K562 (cell line): ENCODE measurements around the gene SLC30A1. TPM values are rescaled to one million over a fixed set of nuclear protein-coding genes. Genes with fewer than 3 reads are reported as not detected.
A peak's percentile ranks its signal among the peaks of the same experiment; 100 is the strongest.

ENCODE experiments used
- ATAC-seq: fragments of 200-7000 bp; cut with Tn5 transposase; 3 replicates; pipeline ENCODE4 v1.9.1; 2020; ENCODE audit warnings: moderate library complexity
- BruUV-seq: library from RNA; stranded (reverse); fragments of 400-500 nt; replicated peaks from 2 replicates; lab custom pipeline; 2021; lab: Mats Ljungman, UMichigan
- CTCF ChIA-PET: fragments of 300-600 bp; formaldehyde crosslinking; extraction: SDS; loops from one replicate; lab custom pipeline; 2021; ENCODE audit warnings: low intra/inter-chr PET ratio; lab: Yijun Ruan, JAX
- POLR2A ChIA-PET: fragments of 300-600, 350-650 bp; sonication (Branson Sonifier 250); formaldehyde crosslinking; extraction: SDS; loops from one replicate; lab custom pipeline; 2021; ENCODE audit warnings: antibody characterized with exemption, inconsistent platforms; lab: Yijun Ruan, JAX
- DNase-seq, 4 experiments: peaks; one replicate each; pipeline versions ENCODE4 v3.0.0 to v3.0.0-alpha.2; 2011 to 2018; ENCODE audit warnings: low spot score in 3 of 4, mixed read lengths in 3 of 4; ENCODE audit errors: extremely low read depth in 1 of 4
- FAIRE-seq: peaks from 2 replicates; lab custom pipeline; 2011; peaks lifted over from hg19 to GRCh38; lab: Jason Lieb, UNC
- H2AFZ ChIP-seq: 2 replicates; pipeline ENCODE4 v1.6.0; 2011; ENCODE audit warnings: low read depth, low read length, control low read depth, inconsistent platforms
- H3K27ac ChIP-seq: fragments of 200-600 bp; 3 replicates; pipeline ENCODE4 v1.8.0; 2011; ENCODE audit warnings: low read depth, mild to moderate bottlenecking, control low read depth, inconsistent platforms, low read length, moderate library complexity, mixed read lengths; ENCODE audit errors: extremely low read depth
- H3K27me3 ChIP-seq, 2 experiments: fragments of 300-600 bp in 1 of 2; 2 replicates in 1 of 2; 3 replicates in 1 of 2; pipeline versions ENCODE4 v1.6.0 to v1.8.0; 2011; ENCODE audit warnings: inconsistent platforms in 2 of 2, low read length in 2 of 2, mild to moderate bottlenecking in 1 of 2, mixed read lengths in 1 of 2, moderate library complexity in 1 of 2; ENCODE audit not compliant: control insufficient read depth in 2 of 2, insufficient read depth in 2 of 2
- H3K36me3 ChIP-seq: fragments of 300-600 bp; 3 replicates; pipeline ENCODE4 v1.8.0; 2011; ENCODE audit warnings: mild to moderate bottlenecking, low read length, inconsistent platforms; ENCODE audit not compliant: control insufficient read depth, insufficient read depth
- H3K4me1 ChIP-seq, 2 experiments: fragments of 200-600 bp in 1 of 2; replicated peaks in 1 of 2; 2 replicates in 1 of 2; 3 replicates in 1 of 2; pipeline versions ENCODE4 v1.5.1 to v1.8.0; 2011; ENCODE audit warnings: inconsistent platforms in 2 of 2, low read length in 2 of 2, mild to moderate bottlenecking in 1 of 2, mixed read lengths in 1 of 2, moderate library complexity in 1 of 2; ENCODE audit not compliant: control insufficient read depth in 2 of 2, insufficient read depth in 2 of 2
- H3K4me2 ChIP-seq: 2 replicates; pipeline ENCODE4 v1.6.1; 2011; ENCODE audit warnings: low read length, control low read depth, inconsistent platforms, mixed read lengths; ENCODE audit not compliant: insufficient read depth
- H3K4me3 ChIP-seq: fragments of 200-600 bp; sonication (generic), shearing (Covaris generic); 2 replicates; pipeline ENCODE4 v1.5.1; 2016; ENCODE audit warnings: control low read depth, inconsistent platforms
- H3K79me2 ChIP-seq: fragments of 200-600 bp; 3 replicates; pipeline ENCODE4 v1.8.0; 2011; ENCODE audit warnings: low read length, inconsistent platforms; ENCODE audit not compliant: control insufficient read depth, insufficient read depth
- H3K9ac ChIP-seq, 2 experiments: 2 replicates each; pipeline versions ENCODE4 v1.6.0 to v1.6.1; 2011; ENCODE audit warnings: low read depth in 2 of 2, low read length in 2 of 2, control low read depth in 1 of 2, inconsistent platforms in 1 of 2, mild to moderate bottlenecking in 1 of 2, mixed read lengths in 1 of 2; ENCODE audit not compliant: insufficient read depth in 1 of 2
- H3K9me1 ChIP-seq: one replicate; pipeline ENCODE4 v1.6.0; 2011; ENCODE audit warnings: inconsistent platforms, mild to moderate bottlenecking, low read length, moderate library complexity; ENCODE audit not compliant: control insufficient read depth, insufficient read depth
- H3K9me3 ChIP-seq: replicated peaks from 2 replicates; pipeline ENCODE4 v1.5.1; 2011; ENCODE audit warnings: low read depth, low read length, inconsistent platforms; ENCODE audit not compliant: control insufficient read depth, insufficient read depth
- H4K20me1 ChIP-seq: replicated peaks from 2 replicates; pipeline ENCODE4 v1.6.1; 2011; ENCODE audit warnings: low read length, inconsistent platforms, mixed read lengths; ENCODE audit not compliant: control insufficient read depth, insufficient read depth
- CBFA2T3 ChIP-seq: fragments of 450-650 bp; IDR thresholded peaks from 2 replicates; pipeline ENCODE4 v1.6.1; 2017
- FOXK2 ChIP-seq, 2 experiments: fragments of 450-650 bp; IDR thresholded peaks in 1 of 2; conservative IDR thresholded peaks in 1 of 2; 2 replicates each; pipeline ENCODE4 v1.6.1; 2016; ENCODE audit warnings: low read depth in 2 of 2, mild to moderate bottlenecking in 1 of 2
- GMEB1 ChIP-seq: fragments of 250-450 bp; sonication (Bioruptor Pico); IDR thresholded peaks from 2 replicates; pipeline ENCODE4 v1.4.0; 2020; ENCODE audit warnings: mild to moderate bottlenecking
- KDM4B ChIP-seq, 2 experiments: fragments of 450-650 bp in 1 of 2; sonication (generic) in 1 of 2; IDR thresholded peaks; 2 replicates each; pipeline ENCODE4 v1.6.1; 2016 to 2017; ENCODE audit warnings: borderline replicate concordance in 2 of 2, antibody characterized with exemption in 1 of 2, low read depth in 1 of 2, mild to moderate bottlenecking in 1 of 2
- MBD2 ChIP-seq: sonication (generic); IDR thresholded peaks from 2 replicates; pipeline ENCODE4 v1.6.1; 2016; ENCODE audit warnings: low read depth, borderline replicate concordance
- MLX ChIP-seq, 2 experiments: fragments of 450-650 bp in 1 of 2; sonication (generic) in 1 of 2; formaldehyde crosslinking; conservative IDR thresholded peaks; 2 replicates each; pipeline versions ENCODE4 v1.4.0 to v1.8.1; 2020 to 2022; ENCODE audit warnings: mild to moderate bottlenecking in 1 of 2, missing genetic modification reagents in 1 of 2
- NKRF ChIP-seq: fragments of 450-650 bp; IDR thresholded peaks from 2 replicates; pipeline ENCODE4 v1.6.1; 2016; ENCODE audit warnings: borderline replicate concordance
- SIN3B ChIP-seq: fragments of 450-650 bp; IDR thresholded peaks from 2 replicates; pipeline ENCODE4 v1.6.1; 2017; ENCODE audit warnings: low read depth, mild to moderate bottlenecking, moderate library complexity
- ZNF165 ChIP-seq: fragments of 250-450 bp; sonication (Bioruptor Pico); IDR thresholded peaks from 2 replicates; pipeline ENCODE4 v1.4.0; 2020; ENCODE audit warnings: borderline replicate concordance
- ZNF354B ChIP-seq: fragments of 250-450 bp; sonication (Bioruptor Pico); IDR thresholded peaks from 2 replicates; pipeline ENCODE4 v1.4.0; 2020
- WGBS: fragments of 100-300 bp; shearing (Covaris generic); methylation state at CpG from one replicate; pipeline ENCODE4 v1.1.6; 2016; ENCODE audit warnings: low coverage, mixed read lengths; ENCODE audit not compliant: insufficient coverage; ENCODE audit errors: missing lambda C conversion rate; 5-methylcytosine and 5-hydroxymethylcytosine counted together
- in situ Hi-C: fragments of 300-500 bp; cut with MboI; formaldehyde crosslinking; loops from 4 replicates; pipeline ENCODE4 v1.15.0; 2018; ENCODE audit warnings: inconsistent platforms, mixed read lengths
- intact Hi-C: fragments of 100-400 bp; cut with micrococcal nuclease; formaldehyde crosslinking; loops from 2 replicates; pipeline ENCODE4 v1.14.2; 2022
- polyA plus RNA-seq, 8 experiments: library from polyadenylated mRNA; depleted of rRNA in 4 of 8; stranded (reverse) in 5 of 8; unstranded in 3 of 8; fragments of >200 nt; fragmentation: Nextera tagmentation in 2 of 8; fragmentation: Illumina TruSeq in 1 of 8; extraction: Ambion mirVana in 2 of 8; extraction: Trizol in 1 of 8; gene quantifications; 2 replicates each; pipeline versions ENCODE4 v1.2.1 to v1.2.3, GENCODE V29; 2011 to 2014; ENCODE audit warnings: inconsistent platforms in 1 of 8, missing spikeins in 1 of 8
- total RNA-seq, 7 experiments: library from RNA; depleted of rRNA in 6 of 7; stranded (reverse); fragments of >200 nt in 6 of 7; fragmentation: Illumina TruSeq in 2 of 7; extraction: Trizol in 2 of 7; gene quantifications; 2 replicates each; pipeline versions ENCODE4 v1.2.1 to v1.2.3, GENCODE V29; 2011 to 2021; ENCODE audit warnings: low replicate concordance in 1 of 7

SLC30A1 gene
- total and polyA plus RNA-seq, 9 of the 15 experiments (the other 6 are each of a cell fraction or from before 2014, with no cell fraction given): 4.1 to 14.4 (median 6.6) TPM

GRCh38 chr1:211586538-211586937, 7.6 kb upstream of the SLC30A1 start:
- H3K79me2 ChIP-seq: no peaks in the 10 kb centered on the region
- H3K9ac ChIP-seq: no peak overlapping the region
- no peaks in the 10 kb centered on the region for H4K20me1 ChIP-seq
- POLR2A ChIA-PET: interaction anchor here (1.5 kb wide), 1 partner anchor 20 kb away, joined by 3 read pairs; no protein-coding TSS in a partner anchor
- 37% methylated on average over 4 of the region's 4 CpGs for WGBS
- H3K36me3 ChIP-seq: no peaks in the 10 kb centered on the region
- intact Hi-C loops: no loop called here
- no peak for DNase-seq
- H3K4me2 ChIP-seq: no peak overlapping the region
- no peaks in the 10 kb centered on the region for H3K27me3 ChIP-seq
- in situ Hi-C loops: no loop called here
- H3K4me1 ChIP-seq: peaks cover 9 to 18% of the 10 kb centered on the region in 2 experiments; a peak in 3 of 5 replicates
- no peaks in the 10 kb centered on the region for H3K9me3 ChIP-seq
- no TSS peak for BruUV-seq
- H3K27ac ChIP-seq: no peak overlapping the region
- TF ChIP-seq NKRF: no peak
- no peak for TF ChIP-seq SIN3B
- TF ChIP-seq KDM4B (IDR thresholded peaks at IDR 0.05; ENCODE audit: borderline replicate concordance in 2 of 2, low read depth in 1 of 2): no peak
- no peak for TF ChIP-seq GMEB1 (CRISPR knock-in tag)
- TF ChIP-seq ZNF165: no peak
- no peak for TF ChIP-seq FOXK2 (conservative IDR thresholded peaks at IDR 0.05 in 1 of 2, IDR thresholded peaks at IDR 0.05 in 1 of 2; ENCODE audit: low read depth in 2 of 2)
- no peak for TF ChIP-seq CBFA2T3
- no peak for TF ChIP-seq MBD2
- no peak for TF ChIP-seq MLX (CRISPR knock-in tag; conservative IDR thresholded peaks at IDR 0.05)
- TF ChIP-seq ZNF354B (CRISPR knock-in tag): no peak
- TF ChIP-seq, all 486 proteins: peak for 0
- H3K9me1 ChIP-seq: no peaks in the 10 kb centered on the region
- FAIRE-seq (no peak), ATAC-seq (no peak)
- CTCF ChIA-PET: no interaction called here
- no peak overlapping the region for H3K4me3 ChIP-seq
- H2AFZ ChIP-seq: peak overlapping the region; percentile 38
